Spleen (tissue), 7 donors: ENCODE measurements around the gene RSPO3.

Source experiments
- POLR2A ChIP-seq, 3 donors: fragments of 450-650 bp; IDR thresholded peaks; one replicate each; pipeline ENCODE4 v1.5.1; 2017; ENCODE audit warnings: antibody characterized with exemption in 3 of 3, mild to moderate bottlenecking in 1 of 3
- POLR2AphosphoS5 ChIP-seq, 3 donors: sonication (generic); formaldehyde crosslinking; IDR thresholded peaks; one replicate each; pipeline ENCODE4 v1.5.1; 2017; ENCODE audit warnings: antibody characterized with exemption in 3 of 3
- TF ChIP-seq, protein P1 (sequence below), 11 experiments: fragments of 200-600 bp in 7 of 11; fragments of 450-650 bp in 4 of 11; sonication (generic) in 4 of 11; IDR thresholded peaks in 8 of 11; conservative IDR thresholded peaks in 3 of 11; 1 replicate in 7 of 11; 2 replicates in 4 of 11; pipeline versions ENCODE4 v1.4.0 to v1.8.0; 2016 to 2021; ENCODE audit warnings: antibody characterized with exemption in 11 of 11, inconsistent platforms in 4 of 11, mild to moderate bottlenecking in 1 of 11
- donor health status: DM: no; HTN: no; CAD: no; lungs with moderate emphysema.
- donor health status: DM: no; HTN: no; CAD: no.
- donor health status: DM: no; HTN: no; CAD: no.

DNA sequence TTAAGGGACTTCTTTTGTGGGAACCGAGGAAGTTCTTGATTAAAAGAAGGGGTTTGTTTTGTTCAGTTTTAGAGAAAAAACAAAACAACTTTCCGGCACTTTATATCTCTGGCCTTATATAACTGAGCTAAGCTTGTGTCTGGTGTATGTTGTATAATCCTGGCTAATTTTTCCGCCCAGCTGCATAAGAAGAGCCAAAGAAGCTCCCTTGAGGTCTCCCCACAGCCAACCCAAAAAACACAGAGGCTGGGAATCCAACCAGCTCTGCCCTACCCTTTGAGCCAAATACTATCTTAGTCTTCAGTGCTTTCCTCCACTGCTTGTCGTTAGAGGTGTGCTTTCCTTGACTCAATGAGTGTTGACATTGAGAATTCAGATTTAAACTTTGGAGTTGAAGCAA lies 102.7 kb downstream of the RSPO3 start:
- TF ChIP-seq, protein P1, sequence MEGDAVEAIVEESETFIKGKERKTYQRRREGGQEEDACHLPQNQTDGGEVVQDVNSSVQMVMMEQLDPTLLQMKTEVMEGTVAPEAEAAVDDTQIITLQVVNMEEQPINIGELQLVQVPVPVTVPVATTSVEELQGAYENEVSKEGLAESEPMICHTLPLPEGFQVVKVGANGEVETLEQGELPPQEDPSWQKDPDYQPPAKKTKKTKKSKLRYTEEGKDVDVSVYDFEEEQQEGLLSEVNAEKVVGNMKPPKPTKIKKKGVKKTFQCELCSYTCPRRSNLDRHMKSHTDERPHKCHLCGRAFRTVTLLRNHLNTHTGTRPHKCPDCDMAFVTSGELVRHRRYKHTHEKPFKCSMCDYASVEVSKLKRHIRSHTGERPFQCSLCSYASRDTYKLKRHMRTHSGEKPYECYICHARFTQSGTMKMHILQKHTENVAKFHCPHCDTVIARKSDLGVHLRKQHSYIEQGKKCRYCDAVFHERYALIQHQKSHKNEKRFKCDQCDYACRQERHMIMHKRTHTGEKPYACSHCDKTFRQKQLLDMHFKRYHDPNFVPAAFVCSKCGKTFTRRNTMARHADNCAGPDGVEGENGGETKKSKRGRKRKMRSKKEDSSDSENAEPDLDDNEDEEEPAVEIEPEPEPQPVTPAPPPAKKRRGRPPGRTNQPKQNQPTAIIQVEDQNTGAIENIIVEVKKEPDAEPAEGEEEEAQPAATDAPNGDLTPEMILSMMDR (IDR thresholded peaks at IDR 0.05 in 8 of 11, conservative IDR thresholded peaks at IDR 0.05 in 3 of 11): no peak
- no peak for TF ChIP-seq POLR2A (IDR thresholded peaks at IDR 0.05)
- TF ChIP-seq POLR2AphosphoS5 (IDR thresholded peaks at IDR 0.05): no peak
